TTC549 (cell line): ENCODE data around the gene ZNF217.
"Not testable (repeated sequence)": the region's sequence is repeated elsewhere in the genome, so short reads cannot be mapped to it uniquely, and the experiment has no call there.

ENCODE experiments used
- FAIRE-seq: peaks from 2 replicates; lab custom pipeline; 2012; peaks lifted over from hg19 to GRCh38; lab: Jason Lieb, UNC

Gene ZNF217

GRCh38 chr20:53593466-53594007, at the start of gene ZNF217:
TSS of gene ZNF217 (minus strand) at chr20:53593839. CDS start at chr20:53582826, 11,013 bp downstream.
- FAIRE-seq = not testable (repeated sequence)

DNA sequence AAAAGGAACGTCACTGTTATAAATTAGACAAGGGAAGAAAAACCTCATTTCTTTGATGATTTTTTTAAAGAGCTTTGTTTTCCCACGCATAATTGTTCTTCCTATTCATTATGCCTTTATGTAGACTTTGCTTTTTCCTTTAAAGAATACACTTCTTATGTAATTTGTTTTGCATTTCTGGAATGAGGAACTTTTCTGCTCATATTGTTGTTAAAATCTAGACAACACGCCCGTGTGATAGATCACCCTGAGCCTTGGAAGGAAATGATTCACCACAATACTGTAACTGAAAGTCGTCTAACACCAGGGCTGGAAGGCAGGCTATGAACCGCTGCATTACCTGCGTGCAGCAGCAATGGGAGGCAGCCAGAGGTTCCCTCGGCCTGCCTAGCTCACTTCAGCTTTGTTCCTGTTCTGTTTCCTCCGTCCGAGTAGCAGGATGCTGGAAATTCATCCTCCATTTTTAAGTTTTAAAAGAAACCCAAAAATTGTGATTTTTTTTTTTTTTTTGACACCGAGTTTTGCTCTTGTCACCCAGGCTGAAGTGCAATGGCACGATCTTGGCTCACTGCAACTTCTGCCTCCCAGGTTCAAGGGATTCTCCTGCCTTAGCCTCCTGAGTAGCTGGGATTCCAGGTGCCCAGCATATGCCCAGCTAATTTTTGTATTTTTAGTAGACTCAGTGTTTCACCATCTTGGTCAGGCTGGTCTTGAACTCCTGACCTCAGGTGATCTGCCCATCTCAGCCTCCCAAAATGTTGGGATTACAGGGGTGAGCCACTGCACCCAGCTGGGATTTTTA, 49.6 kb upstream of the ZNF217 start:
- no peak for FAIRE-seq

DNA sequence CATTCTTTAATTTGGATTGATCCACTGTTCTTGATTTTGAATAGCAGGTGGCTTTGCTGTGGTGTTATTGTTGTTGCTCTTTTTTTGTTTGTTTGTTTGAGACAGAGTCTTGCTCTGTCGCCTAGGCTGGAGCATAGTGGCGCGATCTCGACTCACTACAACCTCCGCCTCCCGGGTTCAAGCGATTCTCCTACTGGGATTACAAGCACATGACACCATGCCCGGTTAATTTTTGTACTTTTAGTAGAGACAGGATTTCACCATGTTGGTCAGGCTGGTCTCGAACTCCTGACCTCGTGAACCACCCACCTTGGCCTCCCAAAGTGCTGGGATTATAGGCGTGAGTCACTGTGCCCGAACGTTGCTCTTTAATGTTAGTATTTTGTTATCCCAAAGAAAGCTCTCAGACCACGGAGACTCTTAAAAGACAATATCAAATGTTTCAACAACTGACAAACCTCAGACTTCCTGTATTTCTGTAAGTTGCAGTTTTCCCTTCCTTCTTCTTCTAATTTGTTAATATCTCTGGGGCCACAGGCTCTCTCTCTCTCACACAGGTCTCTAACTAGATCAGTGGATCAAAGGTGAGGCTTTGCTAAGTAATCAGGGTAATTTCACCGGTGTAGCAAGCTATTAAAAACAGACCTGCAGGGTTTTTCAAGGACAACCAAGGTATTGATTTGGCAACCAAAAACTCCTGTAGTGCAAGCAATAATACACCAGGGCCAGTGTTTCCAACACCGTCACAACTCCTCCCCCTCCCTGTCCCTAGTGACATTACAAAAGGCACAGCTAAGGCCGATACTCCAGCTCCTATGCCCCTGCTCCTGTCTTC, 48.8 kb upstream of the ZNF217 start:
- no peak for FAIRE-seq

- FAIRE-seq = no peak
Measured at GRCh38 chr20:53639647-53640440, 46.2 kb upstream of the ZNF217 start.

DNA sequence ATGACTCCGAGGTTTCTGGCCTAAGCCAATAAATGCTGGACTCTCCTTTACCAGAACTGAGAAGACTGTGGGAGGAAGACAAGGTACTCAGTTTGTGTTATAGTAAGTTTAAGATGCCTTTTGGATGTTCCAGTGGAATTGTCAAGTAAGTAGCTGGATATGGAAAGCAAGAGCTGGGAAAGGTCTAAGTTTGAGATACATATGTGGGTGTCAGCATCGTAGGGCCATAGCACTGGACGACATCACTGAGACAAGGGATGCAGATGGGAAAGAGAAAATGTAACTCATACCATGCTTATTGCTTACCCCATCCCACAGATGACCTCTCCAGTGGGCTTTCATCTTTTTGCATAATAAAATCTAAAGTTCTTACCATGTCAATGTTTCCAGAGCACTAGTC, 45.5 kb upstream of the ZNF217 start:
- no peak for FAIRE-seq

GRCh38 chr20:53637310-53637709, 43.7 kb upstream of the ZNF217 start:
- FAIRE-seq = not testable (repeated sequence)

DNA sequence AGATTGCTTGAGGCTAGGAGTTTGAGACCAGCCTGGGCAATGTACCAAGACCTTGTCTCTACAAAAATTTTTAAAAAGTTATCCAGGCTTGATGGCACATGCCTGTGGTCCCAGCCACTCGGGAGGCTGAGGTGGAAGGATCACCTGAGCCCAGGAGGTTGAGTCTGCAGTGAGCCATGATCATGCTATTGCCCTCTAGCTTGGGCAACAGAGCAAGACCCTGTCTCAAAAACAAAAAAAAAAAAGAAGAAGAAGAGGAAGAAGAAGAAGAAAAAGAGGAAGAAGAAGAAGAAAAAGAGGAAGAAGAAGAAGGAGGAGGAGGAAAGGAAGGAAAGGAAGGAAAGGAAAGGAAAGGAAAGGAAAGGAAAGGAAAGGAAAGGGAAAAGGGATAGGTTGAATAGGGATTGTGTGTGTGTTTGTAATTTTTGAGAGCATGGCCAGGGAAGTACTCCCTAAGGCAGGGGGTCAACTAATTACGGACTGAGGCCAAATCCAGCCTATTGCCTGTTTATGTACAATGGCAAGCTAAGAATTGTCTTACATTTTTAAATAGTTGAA, 43.0 kb upstream of the ZNF217 start:
- no peak for FAIRE-seq

DNA sequence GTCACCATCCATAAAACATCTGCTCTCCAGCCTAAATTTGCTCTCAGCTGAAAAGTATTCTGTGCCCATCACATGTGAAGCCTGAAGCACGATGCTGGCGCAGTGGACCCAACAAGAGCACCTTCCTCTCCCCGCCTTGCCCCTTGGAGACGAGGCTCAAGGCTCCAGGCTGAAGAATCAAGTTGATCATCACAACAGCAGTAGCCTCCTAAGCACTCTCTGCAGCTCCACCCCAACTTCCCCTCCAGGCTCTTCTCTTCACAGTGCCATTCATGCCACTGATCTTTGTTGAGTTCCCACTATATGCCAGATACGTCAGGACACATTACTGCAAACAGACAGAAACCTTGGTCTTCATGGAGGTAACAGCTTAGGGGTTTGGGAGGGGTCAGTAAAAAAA, 41.6 kb upstream of the ZNF217 start:
- FAIRE-seq = no peak

DNA sequence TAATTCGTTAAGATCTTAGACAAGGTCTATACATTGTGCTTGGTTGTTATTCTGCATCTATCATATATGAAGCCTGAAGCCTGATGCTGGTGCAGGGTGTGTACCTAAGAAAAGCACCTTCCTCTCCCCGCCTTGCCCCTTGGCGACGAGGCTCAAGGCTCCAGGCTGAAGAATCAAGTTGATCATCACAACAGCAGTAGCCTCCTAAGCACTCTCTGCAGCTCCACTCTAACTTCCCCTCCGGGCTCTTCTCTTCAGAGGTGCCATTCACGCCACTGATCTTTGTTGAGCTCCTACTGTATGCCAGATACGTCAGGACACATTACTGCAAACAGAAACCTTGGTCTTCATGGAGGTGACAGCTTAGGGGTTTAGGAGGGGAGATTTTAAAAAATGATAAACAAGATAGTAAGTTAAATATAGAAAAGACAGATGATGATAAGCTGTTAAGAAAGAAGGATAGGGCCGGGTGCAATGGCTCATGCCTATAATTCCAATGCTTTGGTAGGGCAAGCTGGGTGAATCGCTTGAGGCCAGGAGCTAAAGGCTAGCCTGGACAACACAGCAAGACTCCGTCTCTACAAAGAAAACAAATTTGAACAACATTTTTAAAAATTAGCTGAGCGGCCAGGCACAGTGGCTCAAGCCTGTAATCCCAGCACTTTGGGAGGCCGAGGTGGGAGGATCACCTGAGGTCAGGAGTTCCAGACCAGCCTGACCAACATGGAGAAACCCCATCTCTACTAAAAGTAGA, 38.4 kb upstream of the ZNF217 start:
- FAIRE-seq = no peak

DNA sequence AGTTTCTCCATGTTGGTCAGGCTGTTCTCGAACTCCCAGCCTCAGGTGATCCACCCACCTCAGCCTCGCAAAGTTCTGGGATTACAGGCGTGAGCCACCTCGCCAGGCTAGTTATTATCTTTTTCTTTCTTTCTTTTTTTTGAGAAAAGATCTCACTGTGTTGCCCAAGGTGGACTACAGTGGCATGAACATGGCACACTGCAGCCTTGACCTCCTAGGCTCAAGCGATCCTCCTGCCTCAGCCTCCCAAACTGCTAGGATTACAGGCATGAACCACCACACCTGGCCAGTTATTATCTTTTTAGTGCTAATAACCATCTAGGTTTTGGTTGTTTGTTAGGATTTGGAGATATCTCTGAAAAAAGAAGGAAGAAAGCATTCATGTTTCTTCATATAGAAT, 35.8 kb upstream of the ZNF217 start:
- FAIRE-seq = no peak

DNA sequence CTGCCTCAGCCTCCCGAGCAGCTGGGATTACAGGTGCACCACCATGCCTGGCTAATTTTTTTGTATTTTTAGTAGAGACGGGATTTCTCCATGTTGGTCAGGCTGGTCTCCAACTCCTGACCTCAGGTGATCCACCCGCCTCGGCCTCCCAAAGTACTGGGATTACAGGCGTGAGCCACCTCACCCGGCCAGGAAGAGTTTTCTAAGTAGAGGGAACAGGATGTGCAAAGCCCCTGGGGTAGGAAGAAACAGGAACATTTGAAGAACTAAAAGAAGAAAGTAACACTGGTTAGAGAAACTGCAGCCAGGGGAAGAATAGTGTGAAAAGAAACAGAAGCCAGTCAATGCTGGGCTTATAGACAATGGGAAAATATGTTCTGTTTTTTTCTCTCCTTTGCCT, 35.1 kb upstream of the ZNF217 start:
- not testable (repeated sequence) for FAIRE-seq

- no peak for FAIRE-seq
Measured at GRCh38 chr20:53628076-53628475, 34.4 kb upstream of the ZNF217 start.

DNA sequence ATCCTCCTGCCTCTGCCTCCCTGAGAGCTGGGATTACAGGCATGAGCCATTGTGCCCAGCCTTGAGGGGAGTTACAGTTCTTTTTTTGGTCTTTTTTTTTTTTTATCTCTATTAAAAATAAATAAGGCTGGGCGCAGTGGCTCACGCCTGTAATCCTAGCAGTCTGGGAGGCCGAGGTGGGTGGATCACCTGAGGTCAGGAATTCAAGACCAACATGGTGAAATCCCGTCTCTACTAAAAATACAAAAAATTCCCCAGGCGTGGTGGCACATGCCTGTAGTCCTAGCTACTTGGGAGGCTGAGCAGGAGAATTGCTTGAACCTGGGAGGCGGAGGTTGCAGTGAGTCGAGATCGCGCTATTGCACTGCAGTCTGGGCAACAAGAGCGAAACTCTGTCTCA, 33.4 kb upstream of the ZNF217 start:
- FAIRE-seq = not testable (repeated sequence)

GRCh38 chr20:53626584-53626983, 32.9 kb upstream of the ZNF217 start:
- FAIRE-seq = no peak

- FAIRE-seq = no peak
Measured at GRCh38 chr20:53625311-53626129, 31.9 kb upstream of the ZNF217 start.

- FAIRE-seq = not testable (repeated sequence)
Measured at GRCh38 chr20:53624927-53625250, 31.2 kb upstream of the ZNF217 start.

GRCh38 chr20:53623454-53624211, 30.0 kb upstream of the ZNF217 start:
- no peak for FAIRE-seq

GRCh38 chr20:53623134-53623453, 29.5 kb upstream of the ZNF217 start:
- no peak for FAIRE-seq

DNA sequence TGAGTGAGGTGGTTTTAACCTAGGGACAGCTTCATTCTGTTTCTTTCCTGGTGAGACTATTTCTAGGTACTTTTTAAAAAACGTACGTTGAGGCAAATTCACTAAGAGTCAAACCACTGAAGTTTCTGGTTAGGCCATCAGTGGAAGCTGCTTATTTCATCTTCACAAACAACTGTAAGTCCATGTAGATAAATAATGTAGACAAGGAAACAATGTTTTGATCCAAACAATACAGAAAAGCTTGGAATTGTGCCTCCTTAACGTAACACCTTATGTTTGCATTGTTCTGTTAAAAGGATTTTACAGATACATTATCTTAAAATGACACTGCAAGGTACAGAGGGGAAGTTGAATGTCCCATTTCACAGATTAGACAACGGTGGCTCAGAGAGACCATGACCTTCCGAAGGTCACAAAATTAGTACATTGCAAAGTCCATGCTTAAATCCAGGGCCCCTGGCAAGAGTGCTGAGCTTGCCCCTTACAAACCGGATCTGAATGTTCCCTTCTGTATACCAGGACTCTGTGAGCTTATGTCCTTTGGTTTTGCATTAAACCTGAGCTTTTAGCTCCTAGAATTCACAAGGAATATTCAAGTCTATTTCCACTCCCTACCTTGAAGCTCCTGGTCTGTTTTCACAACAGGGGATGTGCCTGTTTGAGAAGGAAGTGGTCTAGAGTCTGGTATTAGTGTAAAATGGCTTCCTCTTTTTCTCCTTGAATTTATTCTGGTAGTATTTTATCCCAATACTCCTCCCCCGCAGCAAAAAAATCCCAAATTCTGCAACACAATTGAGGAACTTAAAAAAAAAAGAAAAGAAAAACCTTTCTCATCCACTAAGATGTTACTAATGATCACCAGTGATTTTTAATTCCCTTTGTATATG, 28.9 kb upstream of the ZNF217 start:
- FAIRE-seq = no peak
